ENCODE results near the gene ADRA2B. TPM values are rescaled to one million over a fixed set of nuclear protein-coding genes. Genes with fewer than 3 reads are reported as not detected.

ADRA2B gene
- total and polyA plus RNA-seq, 2 donors (not counting 1 experiment from before 2014, with no cell fraction given): 0.27 to 0.46 TPM

DNA sequence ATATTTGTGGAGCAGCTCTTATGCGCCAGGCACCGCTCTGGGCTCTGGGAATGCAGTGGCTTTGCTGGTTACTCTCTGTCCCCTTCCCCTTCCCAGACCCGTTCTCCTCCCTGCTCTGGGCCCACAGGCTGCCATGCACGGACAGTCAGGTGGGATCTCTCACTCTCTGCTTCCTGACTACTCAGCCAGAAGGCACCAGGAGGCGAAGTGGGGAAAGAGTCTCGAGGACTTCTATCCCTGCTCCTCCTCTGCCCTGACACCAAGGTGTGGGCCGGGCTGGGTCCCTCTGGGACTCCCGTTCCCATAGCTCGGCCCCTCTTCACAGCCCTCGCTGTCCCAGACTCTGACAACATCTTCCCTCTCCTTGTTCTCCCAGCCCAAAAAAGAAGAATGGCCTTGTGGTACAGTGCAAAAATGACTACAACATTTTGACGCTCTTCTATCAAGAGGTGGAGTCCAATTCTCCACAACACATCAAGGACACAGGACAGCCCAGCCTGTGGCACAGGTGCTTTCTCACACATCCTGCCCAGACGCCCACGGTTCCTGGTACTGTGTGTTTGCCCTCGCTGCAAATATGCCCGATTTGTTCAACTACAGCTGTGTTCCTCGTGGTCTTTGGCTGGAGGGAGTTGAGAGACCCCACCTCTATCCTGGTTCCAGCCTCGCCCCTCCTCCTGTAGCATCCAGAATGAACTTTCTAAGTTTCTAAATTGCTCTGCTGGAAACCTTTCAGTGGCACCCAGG, 42.9 kb upstream of the ADRA2B start:
- no peak for ATAC-seq (ENCODE audit: low read depth)
- peak overlapping the region; percentile 3 for H3K4me2 ChIP-seq (replicated peaks; ENCODE audit: low read depth, low read length, poor library complexity, severe bottlenecking)
- no peak for TF ChIP-seq EZH2 (IDR thresholded peaks at IDR 0.05; ENCODE audit: borderline replicate concordance, insufficient read depth, low read depth, low read length, poor library complexity, severe bottlenecking)
- TF ChIP-seq, protein P1, sequence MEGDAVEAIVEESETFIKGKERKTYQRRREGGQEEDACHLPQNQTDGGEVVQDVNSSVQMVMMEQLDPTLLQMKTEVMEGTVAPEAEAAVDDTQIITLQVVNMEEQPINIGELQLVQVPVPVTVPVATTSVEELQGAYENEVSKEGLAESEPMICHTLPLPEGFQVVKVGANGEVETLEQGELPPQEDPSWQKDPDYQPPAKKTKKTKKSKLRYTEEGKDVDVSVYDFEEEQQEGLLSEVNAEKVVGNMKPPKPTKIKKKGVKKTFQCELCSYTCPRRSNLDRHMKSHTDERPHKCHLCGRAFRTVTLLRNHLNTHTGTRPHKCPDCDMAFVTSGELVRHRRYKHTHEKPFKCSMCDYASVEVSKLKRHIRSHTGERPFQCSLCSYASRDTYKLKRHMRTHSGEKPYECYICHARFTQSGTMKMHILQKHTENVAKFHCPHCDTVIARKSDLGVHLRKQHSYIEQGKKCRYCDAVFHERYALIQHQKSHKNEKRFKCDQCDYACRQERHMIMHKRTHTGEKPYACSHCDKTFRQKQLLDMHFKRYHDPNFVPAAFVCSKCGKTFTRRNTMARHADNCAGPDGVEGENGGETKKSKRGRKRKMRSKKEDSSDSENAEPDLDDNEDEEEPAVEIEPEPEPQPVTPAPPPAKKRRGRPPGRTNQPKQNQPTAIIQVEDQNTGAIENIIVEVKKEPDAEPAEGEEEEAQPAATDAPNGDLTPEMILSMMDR (IDR thresholded peaks at IDR 0.05): no peak
- intact Hi-C loops (cut with micrococcal nuclease): no loop called here
- peaks cover 62 to 73% of the 10 kb centered on the region in 2 donors for H3K4me1 ChIP-seq (ENCODE audit: control insufficient read depth in 2 of 2, insufficient read depth in 2 of 2, low read length in 2 of 2)
- no peaks in the 10 kb centered on the region for H3K36me3 ChIP-seq (replicated peaks in 1 of 2; ENCODE audit: control extremely low read depth in 1 of 2, control insufficient read depth in 1 of 2, extremely low read depth in 1 of 2, insufficient read depth in 2 of 2, low read length in 1 of 2)
- 67% methylated on average over 9 of the region's 17 CpGs for WGBS (ENCODE audit: insufficient coverage)
- H3K9ac ChIP-seq (ENCODE audit: low read length): no peak overlapping the region
- H3K27ac ChIP-seq (ENCODE audit: low read length in 2 of 2): no peak overlapping the region
- DNase-seq: no peak
- no peak overlapping the region for H3K4me3 ChIP-seq (ENCODE audit: control extremely low read depth in 1 of 5, extremely low read depth in 1 of 5, insufficient read depth in 1 of 5, low read depth in 2 of 5, low read length in 4 of 5)
- Mint-ChIP-seq H3K27ac (peak overlapping the region; percentile 6), H3K9me3 (ENCODE audit: insufficient read depth) (peaks cover 2% of the 10 kb centered on the region), H3K27me3 (no peaks in the 10 kb centered on the region), H3K4me1 (peaks cover 79% of the 10 kb centered on the region), H3K4me3 (peak overlapping the region; percentile 29)
- no peaks in the 10 kb centered on the region for H3K27me3 ChIP-seq (replicated peaks in 1 of 4; ENCODE audit: control extremely low read depth in 1 of 4, control insufficient read depth in 3 of 4, insufficient read depth in 4 of 4, low read length in 3 of 4)
- H3K79me2 ChIP-seq (ENCODE audit: control insufficient read depth, insufficient read depth, low read length): no peaks in the 10 kb centered on the region
- H3K9me3 ChIP-seq (ENCODE audit: control extremely low read depth in 1 of 3, control insufficient read depth in 2 of 3, insufficient read depth in 1 of 3, low read length in 2 of 3): peaks cover 0 to 5% (median 0%) of the 10 kb centered on the region in 3 donors
- ChIA-PET POLR2A (interaction anchor here (0.9 to 4.2 kb wide), 3 partner anchors 13 to 48 kb away, joined by 8 to 47 read pairs (median 8); partner anchors contain the start of gene DUSP2), CTCF (interaction anchor here (1.2 to 4.1 kb wide), 4 partner anchors 11 to 20 kb away, joined by 3 to 36 read pairs (median 16); partner anchors contain the start of gene ASTL)
- no peaks in the 10 kb centered on the region for H4K20me1 ChIP-seq (ENCODE audit: control insufficient read depth, insufficient read depth, low read length, poor library complexity, severe bottlenecking)
- peak overlapping the region; percentile 44 for H2AFZ ChIP-seq (ENCODE audit: insufficient read depth, low read depth, low read length, poor library complexity, severe bottlenecking)

- Histone ChIP-seq H3K4me2 (replicated peaks; ENCODE audit: low read depth, low read length, poor library complexity, severe bottlenecking) (peak overlapping the region; percentile 69), H4K20me1 (ENCODE audit: control insufficient read depth, insufficient read depth, low read length, poor library complexity, severe bottlenecking) (no peaks in the 10 kb centered on the region), H3K4me1 (ENCODE audit: control insufficient read depth in 2 of 2, insufficient read depth in 2 of 2, low read length in 2 of 2) (peaks cover 55 to 66% of the 10 kb centered on the region in 2 donors), H3K9me3 (ENCODE audit: control extremely low read depth in 1 of 3, control insufficient read depth in 2 of 3, insufficient read depth in 1 of 3, low read length in 2 of 3) (peaks cover 0 to 5% (median 0%) of the 10 kb centered on the region in 3 donors), H3K36me3 (replicated peaks in 1 of 2; ENCODE audit: control extremely low read depth in 1 of 2, control insufficient read depth in 1 of 2, extremely low read depth in 1 of 2, insufficient read depth in 2 of 2, low read length in 1 of 2) (no peaks in the 10 kb centered on the region), H2AFZ (ENCODE audit: insufficient read depth, low read depth, low read length, poor library complexity, severe bottlenecking) (no peak overlapping the region), H3K79me2 (ENCODE audit: control insufficient read depth, insufficient read depth, low read length) (no peaks in the 10 kb centered on the region), H3K9ac (ENCODE audit: low read length) (no peak overlapping the region), H3K27me3 (replicated peaks in 1 of 4; ENCODE audit: control extremely low read depth in 1 of 4, control insufficient read depth in 3 of 4, insufficient read depth in 4 of 4, low read length in 3 of 4) (no peaks in the 10 kb centered on the region), H3K4me3 (ENCODE audit: control extremely low read depth in 1 of 5, extremely low read depth in 1 of 5, insufficient read depth in 1 of 5, low read depth in 2 of 5, low read length in 4 of 5) (no peak overlapping the region), H3K27ac (ENCODE audit: low read length in 2 of 2) (no peak overlapping the region)
- WGBS (ENCODE audit: insufficient coverage): 90% methylated on average over 11 of the region's 14 CpGs
- peaks cover 2% of the 10 kb centered on the region for H3K9me3 Mint-ChIP-seq (ENCODE audit: insufficient read depth)
- peak overlapping the region; percentile 20 for H3K27ac Mint-ChIP-seq
- no peaks in the 10 kb centered on the region for H3K27me3 Mint-ChIP-seq
- TF ChIP-seq, protein P1 (IDR thresholded peaks at IDR 0.05): no peak
- TF ChIP-seq EZH2 (IDR thresholded peaks at IDR 0.05; ENCODE audit: borderline replicate concordance, insufficient read depth, low read depth, low read length, poor library complexity, severe bottlenecking): no peak
- intact Hi-C loops (cut with micrococcal nuclease): no loop called here
- no peak for ATAC-seq (ENCODE audit: low read depth)
- peaks cover 74% of the 10 kb centered on the region for H3K4me1 Mint-ChIP-seq
- ChIA-PET CTCF (interaction anchor here (0.9 to 4.1 kb wide), 5 partner anchors 15 to 43 kb away, joined by 3 to 36 read pairs (median 5); partner anchors contain the start of gene ASTL), POLR2A (interaction anchor here (0.9 to 4.2 kb wide), 3 partner anchors 12 to 48 kb away, joined by 8 to 47 read pairs (median 8); partner anchors contain the start of gene DUSP2)
- no peak for DNase-seq
- no peak overlapping the region for H3K4me3 Mint-ChIP-seq
Measured at GRCh38 chr2:96158554-96158940, 42.2 kb upstream of the ADRA2B start.
